Stimulated activated CD8-positive, alpha-beta memory T cell treated with anti-CD3 and anti-CD28 coated beads, Interleukin-15, amount 100 ng/mL, for 4 hours (primary cell): Measurements from ENCODE around the gene CEP72.

Source experiments
- DNase-seq, 2 donors: peaks; one replicate each; pipeline ENCODE4 v3.0.0-alpha.2; 2020; ENCODE audit warnings: low read depth in 2 of 2

CEP72 gene

DNA sequence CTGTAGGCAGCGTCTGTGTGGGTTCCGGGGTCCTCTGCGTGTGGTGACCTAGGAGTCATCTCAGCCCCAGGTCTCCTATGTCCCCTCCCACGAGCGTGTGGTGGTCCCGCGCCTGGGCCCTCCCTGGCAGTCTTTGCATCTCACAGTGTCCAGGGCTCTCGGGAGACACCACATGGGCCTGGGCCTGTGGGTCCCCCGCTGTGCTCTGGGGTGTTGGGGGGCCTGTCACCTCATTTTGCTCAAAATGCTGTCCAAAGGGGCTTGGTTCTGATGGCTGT is 27.1 kb downstream of the CEP72 start:
- no peak for DNase-seq

DNA sequence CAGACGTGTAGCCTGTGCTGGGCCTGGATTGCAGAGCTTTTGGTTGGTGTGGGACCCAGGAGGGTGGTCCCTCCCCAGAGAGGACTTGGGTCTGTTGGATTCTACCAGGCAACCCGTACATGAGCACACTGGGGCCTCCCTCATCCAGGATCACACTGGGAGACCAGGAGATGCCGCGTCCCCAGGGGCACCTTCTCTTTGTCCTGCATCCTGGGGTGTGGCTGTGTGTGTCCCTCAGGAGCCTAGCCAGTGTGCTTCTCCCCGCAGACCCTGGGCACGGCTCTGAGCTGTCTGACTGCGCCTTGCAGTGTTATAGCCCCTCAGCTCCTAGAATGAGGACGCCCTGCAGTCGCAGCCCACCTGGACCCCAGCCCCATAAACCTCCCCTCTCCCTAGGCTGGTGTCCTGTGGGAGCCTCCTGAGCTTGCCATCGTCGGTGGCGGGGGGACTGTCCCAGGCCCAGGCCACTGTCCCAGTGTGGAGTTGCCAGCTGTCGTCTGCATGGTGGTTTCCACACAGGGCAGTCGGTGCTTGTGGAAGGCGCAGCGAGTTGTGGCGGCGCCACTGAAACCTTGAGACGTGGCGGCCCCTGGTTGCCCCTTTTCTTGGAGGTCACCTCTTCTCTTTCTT is 27.6 kb downstream of the CEP72 start:
- DNase-seq = no peak

GRCh38 chr5:640461-641330 is 28.6 kb downstream of the CEP72 start:
- no peak for DNase-seq

DNA sequence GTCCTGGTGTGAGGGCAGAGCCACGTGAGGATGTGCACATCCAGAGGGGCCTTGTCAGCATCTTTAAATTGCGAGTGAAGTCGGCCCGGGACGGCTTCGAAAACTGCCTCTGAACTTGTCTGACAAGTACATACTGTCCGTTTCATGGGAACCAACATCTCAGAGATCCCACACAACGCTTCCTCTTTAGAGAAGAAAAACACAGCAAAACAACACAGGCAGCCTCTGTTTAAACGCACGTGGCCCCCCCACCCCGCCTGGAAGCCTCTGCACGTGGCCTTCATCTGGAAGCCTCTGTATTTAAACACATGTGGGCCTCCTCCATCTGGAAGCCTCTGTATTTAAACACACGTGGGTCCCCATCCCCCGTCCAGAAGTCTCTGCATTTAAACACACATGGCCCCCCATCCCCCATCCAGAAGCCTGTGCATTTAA is 29.2 kb downstream of the CEP72 start:
- DNase-seq = no peak

DNA sequence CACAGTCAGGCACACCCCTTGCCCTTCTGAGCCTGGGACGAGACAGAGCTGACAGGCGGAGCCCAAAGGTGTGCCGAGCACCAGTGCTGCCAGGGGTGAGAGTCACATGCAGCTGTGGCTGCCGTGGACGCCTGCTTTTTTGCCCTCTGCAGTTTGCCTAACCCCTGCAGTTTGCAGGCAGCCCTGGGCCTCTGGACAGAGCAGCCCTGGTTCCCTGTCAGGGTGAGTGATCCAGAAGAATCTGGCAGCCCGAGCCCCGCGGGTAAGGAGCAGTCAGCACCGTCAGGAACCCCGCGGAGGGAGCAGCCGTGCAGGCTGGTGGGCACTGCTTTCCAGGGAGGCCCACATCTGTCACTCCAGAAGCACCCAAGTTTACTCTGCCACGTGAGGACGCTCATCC is 30.3 kb downstream of the CEP72 start:
- DNase-seq = no peak

DNA sequence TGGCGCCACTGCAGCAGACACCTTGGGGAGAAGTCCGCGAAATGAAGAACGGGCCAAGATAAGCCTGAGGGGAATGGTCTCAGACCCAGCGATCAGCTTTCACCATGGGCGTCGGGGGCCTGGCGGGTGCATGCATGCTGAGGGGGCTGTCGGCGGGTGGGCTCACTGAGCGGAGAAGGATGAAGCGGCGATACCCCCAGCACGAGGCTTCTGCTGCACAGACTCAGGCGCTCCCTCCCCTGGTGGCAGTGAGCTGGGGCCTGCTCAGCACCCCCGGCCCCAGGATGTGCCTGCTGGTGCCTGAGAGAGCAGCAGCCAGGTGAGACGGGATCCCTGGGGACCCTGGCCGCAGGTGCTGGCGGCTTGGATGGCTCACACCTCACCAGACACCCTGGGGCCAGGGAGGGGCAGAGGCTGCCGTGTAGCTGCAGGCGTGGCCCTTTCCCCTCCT is 31.2 kb downstream of the CEP72 start:
- no peak for DNase-seq

GRCh38 chr5:643811-644271 is 31.7 kb downstream of the CEP72 start:
- DNase-seq = no peak

GRCh38 chr5:644509-644908 is 32.4 kb downstream of the CEP72 start:
- no peak for DNase-seq

GRCh38 chr5:644971-645370 is 32.8 kb downstream of the CEP72 start:
- DNase-seq = no peak

DNA sequence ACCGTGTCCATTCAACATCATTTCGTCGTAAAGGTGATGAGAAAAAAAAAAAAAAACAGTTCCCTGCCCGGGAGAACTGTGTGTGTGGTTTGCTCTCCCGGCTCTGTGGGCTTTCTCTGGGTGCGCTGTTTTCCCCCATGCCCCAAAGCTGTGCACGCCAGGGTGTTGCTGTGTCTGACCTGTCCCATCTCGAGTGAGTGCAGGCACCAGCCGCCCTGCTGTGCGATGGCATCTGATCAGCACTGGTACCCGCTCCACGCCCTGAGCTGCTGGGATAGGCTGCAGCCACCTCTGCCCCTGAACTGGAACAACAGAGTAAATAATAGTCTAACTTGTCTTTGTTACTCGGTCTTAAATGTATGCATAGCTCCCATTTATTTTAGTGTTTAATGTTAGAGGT is 33.3 kb downstream of the CEP72 start:
- no peak for DNase-seq

- no peak for DNase-seq
Measured at GRCh38 chr5:646396-647201, 34.5 kb downstream of the CEP72 start.

GRCh38 chr5:647311-647710 is 35.2 kb downstream of the CEP72 start:
- no peak for DNase-seq

- DNase-seq = no peak
Measured at GRCh38 chr5:647727-648126, 35.6 kb downstream of the CEP72 start.

GRCh38 chr5:651296-652022 is 39.3 kb downstream of the CEP72 start:
- DNase-seq = no peak

DNA sequence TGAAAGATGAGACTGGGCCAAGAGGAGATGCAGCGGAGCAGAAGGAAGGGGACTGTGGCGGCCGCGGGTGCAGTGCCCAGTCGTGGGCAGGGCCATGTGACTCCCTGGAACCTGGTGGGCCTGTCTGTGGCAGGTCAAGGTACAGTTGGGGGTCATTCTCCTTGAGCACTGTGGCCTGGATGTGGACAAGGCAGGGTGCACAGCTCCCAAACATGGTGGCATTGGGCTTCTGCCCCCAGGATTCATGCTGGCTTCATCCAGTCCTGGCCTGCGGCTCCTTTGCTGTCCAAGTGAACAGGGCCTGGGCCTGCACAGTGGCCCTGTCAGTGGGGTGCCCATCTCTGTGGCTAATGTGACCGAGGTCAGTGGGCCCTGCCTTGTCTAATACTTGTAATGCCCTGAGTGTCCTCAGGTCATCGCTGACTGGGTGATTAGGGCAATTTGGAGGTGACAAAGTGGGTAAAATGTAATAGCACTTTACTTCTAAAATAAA is 39.9 kb downstream of the CEP72 start:
- DNase-seq = no peak

GRCh38 chr5:652773-653350 is 40.7 kb downstream of the CEP72 start:
- DNase-seq = no peak

DNA sequence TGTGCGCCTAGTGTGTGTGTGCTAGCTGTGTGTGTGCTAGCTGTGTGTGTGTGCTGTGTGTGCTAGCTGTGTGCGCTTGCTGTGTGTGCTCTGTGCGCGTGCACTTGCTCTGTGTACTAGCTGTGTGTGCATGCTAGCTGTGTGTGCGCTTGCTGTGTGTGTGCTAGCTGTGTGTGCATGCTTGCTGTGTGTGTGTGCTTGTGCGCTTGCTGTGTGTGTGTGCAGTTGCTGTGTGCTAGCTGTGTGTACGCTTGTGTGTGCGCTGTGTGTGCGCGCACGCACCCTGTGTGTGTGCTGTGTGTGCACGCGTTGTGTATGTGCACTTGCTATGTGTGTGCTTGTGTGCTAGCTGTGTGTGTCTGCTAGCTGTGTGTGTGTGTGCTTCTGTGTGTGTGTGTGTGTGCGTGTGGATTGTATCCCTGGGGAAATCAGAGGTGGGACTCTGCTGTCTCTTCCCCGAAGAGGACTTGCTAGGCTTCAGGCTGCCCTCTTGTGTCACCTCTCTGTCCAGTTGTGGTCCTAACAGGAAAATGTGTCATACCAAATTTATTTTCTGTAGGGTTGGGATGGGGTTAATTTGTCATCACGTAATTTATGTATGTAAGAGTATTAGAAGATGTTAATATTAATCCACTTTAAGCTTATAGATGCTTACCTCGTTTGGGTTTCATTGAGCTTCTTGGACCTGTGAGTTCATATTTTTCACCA is 42.1 kb downstream of the CEP72 start:
- no peak for DNase-seq

- no peak for DNase-seq
Measured at GRCh38 chr5:655406-655805, 43.3 kb downstream of the CEP72 start.

GRCh38 chr5:657570-657969 is 45.4 kb downstream of the CEP72 start:
- DNase-seq = no peak

DNA sequence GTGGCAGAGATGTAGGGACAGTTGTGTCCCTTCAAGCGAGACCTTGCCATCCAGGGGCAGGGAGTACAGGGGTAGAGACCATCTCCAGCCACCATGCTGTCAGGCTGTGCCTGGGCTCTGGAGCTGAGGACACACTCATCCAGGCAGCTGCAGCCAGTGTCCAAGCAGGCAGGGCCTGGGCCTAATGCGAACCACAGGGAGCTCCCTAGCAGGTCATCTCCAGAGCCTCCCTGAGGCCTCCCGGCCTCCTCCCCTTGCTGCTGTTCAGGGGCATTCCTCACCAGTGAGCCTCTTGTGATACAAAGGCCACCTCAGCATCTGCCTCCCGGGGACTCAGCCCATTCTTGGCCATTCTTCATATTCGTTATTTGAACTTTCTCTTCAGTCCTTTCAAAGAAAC is 46.0 kb downstream of the CEP72 start:
- no peak for DNase-seq
